ENCODE results near the gene NCMAP. TPM values are rescaled to one million over a fixed set of nuclear protein-coding genes. Genes with fewer than 3 reads are reported as not detected.

NCMAP gene
- total RNA-seq, 4 donors from 2014 or later: 0.16 to 1.9 (median 0.27) TPM; not detected in 1

- H3K27me3 ChIP-seq: peaks cover 55% of the 10 kb centered on the region
- H3K9me3 ChIP-seq: no peaks in the 10 kb centered on the region
- WGBS, 2 donors (ENCODE audit: low coverage in 1 of 2): 20 to 45% methylated on average over 1 to 2 of the region's 5 CpGs
- ATAC-seq: no peak
- no peaks in the 10 kb centered on the region for H3K4me1 ChIP-seq
- H3K27ac ChIP-seq: no peak overlapping the region
- H3K36me3 ChIP-seq: no peaks in the 10 kb centered on the region
- no peak overlapping the region for H3K4me3 ChIP-seq
- TF ChIP-seq CTCF (IDR thresholded peaks at IDR 0.05): no peak
These were observed 32.7 kb downstream of the NCMAP start for GRCh38 chr1:24588573-24588972.

GRCh38 chr1:24589200-24589599 lies 33.3 kb downstream of the NCMAP start:
- no peak for ATAC-seq
- H3K36me3 ChIP-seq: no peaks in the 10 kb centered on the region
- peaks cover 50% of the 10 kb centered on the region for H3K27me3 ChIP-seq
- H3K4me1 ChIP-seq: no peaks in the 10 kb centered on the region
- no peak for TF ChIP-seq POLR2AphosphoS5 (IDR thresholded peaks at IDR 0.05)
- TF ChIP-seq POLR2A (IDR thresholded peaks at IDR 0.05): no peak
- H3K4me3 ChIP-seq: no peak overlapping the region
- no peak overlapping the region for H3K27ac ChIP-seq
- WGBS, 2 donors (ENCODE audit: low coverage in 1 of 2): 67% methylated on average over 2 of the region's 3 CpGs; no CpG with 5 or more reads in 1 of the 2 donors
- H3K9me3 ChIP-seq: no peaks in the 10 kb centered on the region

GRCh38 chr1:24591781-24592180 lies 35.9 kb downstream of the NCMAP start:
- no peak overlapping the region for H3K4me3 ChIP-seq
- no peaks in the 10 kb centered on the region for H3K4me1 ChIP-seq
- no CpG with 5 or more reads among the region's 3 CpGs for WGBS, 2 donors (ENCODE audit: low coverage in 1 of 2)
- no peaks in the 10 kb centered on the region for H3K9me3 ChIP-seq
- H3K27ac ChIP-seq: no peak overlapping the region
- H3K36me3 ChIP-seq: no peaks in the 10 kb centered on the region
- no peak for ATAC-seq
- TF ChIP-seq EP300 (IDR thresholded peaks at IDR 0.05) (no peak), CTCF (IDR thresholded peaks at IDR 0.05) (no peak), POLR2AphosphoS5 (IDR thresholded peaks at IDR 0.05) (no peak), POLR2A (IDR thresholded peaks at IDR 0.05) (no peak)
- H3K27me3 ChIP-seq: peaks cover 49% of the 10 kb centered on the region

- TF ChIP-seq POLR2A (IDR thresholded peaks at IDR 0.05): no peak
- TF ChIP-seq EP300 (IDR thresholded peaks at IDR 0.05): no peak
- no peak for TF ChIP-seq CTCF (IDR thresholded peaks at IDR 0.05)
- TF ChIP-seq POLR2AphosphoS5 (IDR thresholded peaks at IDR 0.05): no peak
- Histone ChIP-seq H3K27me3 (peaks cover 44% of the 10 kb centered on the region), H3K4me3 (no peak overlapping the region), H3K27ac (no peak overlapping the region), H3K36me3 (no peaks in the 10 kb centered on the region), H3K4me1 (no peaks in the 10 kb centered on the region), H3K9me3 (no peaks in the 10 kb centered on the region)
- no peak for ATAC-seq
- 88% methylated on average over 1 to 3 of the region's 3 CpGs for WGBS, 2 donors (ENCODE audit: low coverage in 1 of 2)
These were observed 38.4 kb downstream of the NCMAP start for GRCh38 chr1:24594328-24594598.

- Histone ChIP-seq H3K27me3 (peaks cover 45% of the 10 kb centered on the region), H3K9me3 (no peaks in the 10 kb centered on the region), H3K4me3 (no peak overlapping the region), H3K27ac (no peak overlapping the region), H3K36me3 (no peaks in the 10 kb centered on the region), H3K4me1 (no peaks in the 10 kb centered on the region)
- WGBS, 2 donors (ENCODE audit: low coverage in 1 of 2): 70 to 77% methylated on average over 6 to 9 of the region's 9 CpGs
- no peak for ATAC-seq
- no peak for TF ChIP-seq POLR2AphosphoS5 (IDR thresholded peaks at IDR 0.05)
- no peak for TF ChIP-seq EP300 (IDR thresholded peaks at IDR 0.05)
- TF ChIP-seq POLR2A (IDR thresholded peaks at IDR 0.05): no peak
- no peak for TF ChIP-seq CTCF (IDR thresholded peaks at IDR 0.05)
These were observed 40.6 kb downstream of the NCMAP start for GRCh38 chr1:24596401-24596880.

- WGBS, 2 donors (ENCODE audit: low coverage in 1 of 2): 90 to 95% methylated on average over 3 of the region's 3 CpGs
- Histone ChIP-seq H3K36me3 (no peaks in the 10 kb centered on the region), H3K9me3 (no peaks in the 10 kb centered on the region), H3K27me3 (peaks cover 32% of the 10 kb centered on the region), H3K27ac (no peak overlapping the region), H3K4me3 (no peak overlapping the region), H3K4me1 (no peaks in the 10 kb centered on the region)
- no peak for ATAC-seq
- TF ChIP-seq POLR2A (IDR thresholded peaks at IDR 0.05) (no peak), EP300 (IDR thresholded peaks at IDR 0.05) (no peak), CTCF (IDR thresholded peaks at IDR 0.05) (no peak)
These were observed 43.4 kb downstream of the NCMAP start for GRCh38 chr1:24599265-24599664.

All from gastroesophageal sphincter (tissue), 4 donors.